Neural progenitor cell (in vitro differentiated cells): Measurements from ENCODE around the gene THAP5. TPM values are rescaled to one million over a fixed set of nuclear protein-coding genes. Genes with fewer than 3 reads are reported as not detected.

Source experiments
- DNase-seq: peaks from one replicate; pipeline ENCODE4 v3.0.0-alpha.2; 2016; ENCODE audit warnings: low spot score
- H2AFZ ChIP-seq: fragments of 200-600 bp; sonication (generic); replicated peaks from 2 replicates; pipeline ENCODE4 v1.6.1; 2016; ENCODE audit warnings: antibody characterized with exemption
- H3F3A ChIP-seq: fragments of 200-600 bp; sonication (generic); 2 replicates; pipeline ENCODE4 v1.6.1; 2016; ENCODE audit warnings: antibody characterized with exemption, low read depth
- H3K27ac ChIP-seq: fragments of 200-600 bp; sonication (generic); 2 replicates; pipeline ENCODE4 v1.5.1; 2016; ENCODE audit warnings: mild to moderate bottlenecking
- H3K27me3 ChIP-seq: fragments of 200-600 bp; sonication (generic); 2 replicates; pipeline ENCODE4 v1.6.1; 2016; ENCODE audit warnings: mild to moderate bottlenecking, moderate library complexity
- H3K36me3 ChIP-seq: fragments of 200-600 bp; sonication (generic); 2 replicates; pipeline ENCODE4 v1.5.1; 2016
- H3K4me1 ChIP-seq: fragments of 200-600 bp; sonication (generic); 2 replicates; pipeline ENCODE4 v1.6.1; 2016; ENCODE audit warnings: mixed run types
- H3K4me2 ChIP-seq: fragments of 200-600 bp; sonication (generic); 2 replicates; pipeline ENCODE4 v1.6.1; 2016
- H3K4me3 ChIP-seq: fragments of 200-600 bp; sonication (generic); 2 replicates; pipeline ENCODE4 v1.5.1; 2016
- H3K79me2 ChIP-seq: fragments of 200-600 bp; sonication (generic); 2 replicates; pipeline ENCODE4 v1.6.1; 2016; ENCODE audit warnings: low read depth
- H3K9ac ChIP-seq: fragments of 200-600 bp; sonication (generic); 2 replicates; pipeline ENCODE4 v1.6.1; 2016
- H3K9me3 ChIP-seq: fragments of 200-600 bp; sonication (generic); 2 replicates; pipeline ENCODE4 v1.5.1; 2016; ENCODE audit warnings: low read depth
- H4K20me1 ChIP-seq: fragments of 200-600 bp; sonication (generic); 2 replicates; pipeline ENCODE4 v1.6.1; 2016; ENCODE audit warnings: low read depth
- H3K27ac Mint-ChIP-seq: 3 replicates; pipeline ENCODE4 v1.8.0; 2021; ENCODE audit warnings: mixed read lengths
- H3K27me3 Mint-ChIP-seq: 2 replicates; pipeline ENCODE4 v1.8.0; 2022; ENCODE audit warnings: low read depth, mild to moderate bottlenecking, inconsistent platforms, moderate library complexity, mixed read lengths; ENCODE audit not compliant: insufficient read depth
- H3K36me3 Mint-ChIP-seq: 3 replicates; pipeline ENCODE4 v1.8.0; 2021; ENCODE audit warnings: mixed read lengths
- H3K4me1 Mint-ChIP-seq: 3 replicates; pipeline ENCODE4 v1.8.0; 2021; ENCODE audit warnings: mixed read lengths
- H3K4me3 Mint-ChIP-seq: 3 replicates; pipeline ENCODE4 v1.8.0; 2021; ENCODE audit warnings: mild to moderate bottlenecking, moderate library complexity, mixed read lengths
- H3K9me3 Mint-ChIP-seq: 3 replicates; pipeline ENCODE4 v1.8.0; 2020; ENCODE audit warnings: mixed read lengths
- EZH2 ChIP-seq: fragments of 200-600 bp; sonication (generic); IDR thresholded peaks from 2 replicates; pipeline ENCODE4 v1.6.1; 2017; ENCODE audit warnings: antibody characterized with exemption, mild to moderate bottlenecking, moderate library complexity
- EZH2phosphoT487 ChIP-seq: fragments of 200-600 bp; sonication (generic); IDR thresholded peaks from 2 replicates; pipeline ENCODE4 v1.6.1; 2017; ENCODE audit warnings: antibody characterized with exemption
- total RNA-seq: library from RNA; depleted of rRNA; stranded (reverse); fragments of >200 nt; gene quantifications from 2 replicates; pipeline ENCODE4 v1.2.3, GENCODE V29; 2015; ENCODE audit warnings: low replicate concordance
- TF ChIP-seq, protein P1 (sequence below): fragments of 200-600 bp; sonication (generic); IDR thresholded peaks from 2 replicates; pipeline ENCODE4 v1.5.1; 2017; ENCODE audit warnings: antibody characterized with exemption, mild to moderate bottlenecking

The THAP5 gene
- total RNA-seq, 1 donor from 2014 or later, result 55.6 TPM

DNA sequence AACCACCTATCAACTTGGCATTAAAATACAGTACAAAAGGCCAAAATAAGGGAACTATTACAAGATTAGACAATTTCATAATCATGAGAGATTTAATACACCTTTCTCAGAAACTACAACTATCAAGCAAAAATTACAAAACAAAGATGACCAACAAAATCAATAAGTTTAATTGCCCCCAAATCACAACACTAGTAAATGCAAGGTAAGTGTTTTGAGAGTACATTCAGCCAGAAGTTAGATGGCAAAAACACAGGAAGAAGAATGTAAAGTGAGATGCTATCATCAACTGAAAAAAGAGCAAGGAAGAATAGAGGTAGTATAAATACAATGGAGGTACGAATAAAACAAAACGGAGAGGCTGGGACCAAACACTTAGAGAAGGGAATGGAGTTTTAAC, 46.7 kb downstream of the THAP5 start:
- H3K27ac ChIP-seq, result no peak overlapping the region
- no peak for DNase-seq
- no peaks in the 10 kb centered on the region for H3K27me3 ChIP-seq
- peaks cover 11% of the 10 kb centered on the region for H4K20me1 ChIP-seq
- no peak overlapping the region for H3K4me3 Mint-ChIP-seq
- peaks cover 34% of the 10 kb centered on the region for H3K4me1 ChIP-seq
- no peaks in the 10 kb centered on the region for H3K9me3 Mint-ChIP-seq
- peaks cover 5% of the 10 kb centered on the region for H3K27me3 Mint-ChIP-seq
- no peaks in the 10 kb centered on the region for H3K9me3 ChIP-seq
- peaks cover 29% of the 10 kb centered on the region for H3F3A ChIP-seq
- H3K4me1 Mint-ChIP-seq, result peaks cover 19% of the 10 kb centered on the region
- H3K36me3 Mint-ChIP-seq, result no peaks in the 10 kb centered on the region
- no peak overlapping the region for H3K9ac ChIP-seq
- no peak overlapping the region for H2AFZ ChIP-seq
- H3K27ac Mint-ChIP-seq, result no peak overlapping the region
- TF ChIP-seq EZH2phosphoT487 (no peak), EZH2 (no peak)
- TF ChIP-seq, protein P1, sequence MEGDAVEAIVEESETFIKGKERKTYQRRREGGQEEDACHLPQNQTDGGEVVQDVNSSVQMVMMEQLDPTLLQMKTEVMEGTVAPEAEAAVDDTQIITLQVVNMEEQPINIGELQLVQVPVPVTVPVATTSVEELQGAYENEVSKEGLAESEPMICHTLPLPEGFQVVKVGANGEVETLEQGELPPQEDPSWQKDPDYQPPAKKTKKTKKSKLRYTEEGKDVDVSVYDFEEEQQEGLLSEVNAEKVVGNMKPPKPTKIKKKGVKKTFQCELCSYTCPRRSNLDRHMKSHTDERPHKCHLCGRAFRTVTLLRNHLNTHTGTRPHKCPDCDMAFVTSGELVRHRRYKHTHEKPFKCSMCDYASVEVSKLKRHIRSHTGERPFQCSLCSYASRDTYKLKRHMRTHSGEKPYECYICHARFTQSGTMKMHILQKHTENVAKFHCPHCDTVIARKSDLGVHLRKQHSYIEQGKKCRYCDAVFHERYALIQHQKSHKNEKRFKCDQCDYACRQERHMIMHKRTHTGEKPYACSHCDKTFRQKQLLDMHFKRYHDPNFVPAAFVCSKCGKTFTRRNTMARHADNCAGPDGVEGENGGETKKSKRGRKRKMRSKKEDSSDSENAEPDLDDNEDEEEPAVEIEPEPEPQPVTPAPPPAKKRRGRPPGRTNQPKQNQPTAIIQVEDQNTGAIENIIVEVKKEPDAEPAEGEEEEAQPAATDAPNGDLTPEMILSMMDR, result no peak
- H3K79me2 ChIP-seq, result peaks cover 77% of the 10 kb centered on the region
- no peak overlapping the region for H3K4me3 ChIP-seq
- H3K36me3 ChIP-seq, result no peaks in the 10 kb centered on the region
- H3K4me2 ChIP-seq, result peak overlapping the region; percentile 77

DNA sequence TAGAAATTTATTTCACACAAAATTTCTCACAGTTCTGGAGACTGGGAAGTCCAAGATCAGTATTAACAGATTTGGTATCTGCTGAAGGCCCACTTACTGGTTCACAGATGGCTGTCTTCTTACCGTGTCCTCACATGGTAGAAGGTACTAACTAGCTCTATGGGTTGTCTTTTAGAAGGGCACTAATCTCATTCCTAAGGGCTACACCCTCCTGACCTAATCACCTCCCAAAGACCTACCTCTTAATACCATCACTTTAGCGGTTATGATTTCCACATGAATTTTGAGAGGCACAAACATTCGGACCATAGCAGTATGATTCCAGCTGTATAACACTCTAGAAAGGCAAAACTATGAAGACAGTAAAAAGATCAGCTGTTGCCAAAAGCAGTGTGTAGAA, 51.6 kb downstream of the THAP5 start:
- no peak overlapping the region for H3K27ac Mint-ChIP-seq
- H3K4me1 Mint-ChIP-seq, result peaks cover 4% of the 10 kb centered on the region
- TF ChIP-seq EZH2, result no peak
- TF ChIP-seq, protein P1, result no peak
- TF ChIP-seq EZH2phosphoT487, result no peak
- Histone ChIP-seq H3F3A (no peaks in the 10 kb centered on the region), H3K4me1 (peaks cover 14% of the 10 kb centered on the region), H2AFZ (no peak overlapping the region), H3K27ac (no peak overlapping the region), H3K9me3 (no peaks in the 10 kb centered on the region), H3K27me3 (no peaks in the 10 kb centered on the region), H4K20me1 (peaks cover 9% of the 10 kb centered on the region), H3K79me2 (peaks cover 70% of the 10 kb centered on the region), H3K9ac (no peak overlapping the region), H3K36me3 (peaks cover 4% of the 10 kb centered on the region), H3K4me3 (no peak overlapping the region), H3K4me2 (no peak overlapping the region)
- no peak overlapping the region for H3K4me3 Mint-ChIP-seq
- no peaks in the 10 kb centered on the region for H3K9me3 Mint-ChIP-seq
- DNase-seq, result no peak
- H3K27me3 Mint-ChIP-seq, result no peaks in the 10 kb centered on the region
- H3K36me3 Mint-ChIP-seq, result peaks cover 18% of the 10 kb centered on the region

DNA sequence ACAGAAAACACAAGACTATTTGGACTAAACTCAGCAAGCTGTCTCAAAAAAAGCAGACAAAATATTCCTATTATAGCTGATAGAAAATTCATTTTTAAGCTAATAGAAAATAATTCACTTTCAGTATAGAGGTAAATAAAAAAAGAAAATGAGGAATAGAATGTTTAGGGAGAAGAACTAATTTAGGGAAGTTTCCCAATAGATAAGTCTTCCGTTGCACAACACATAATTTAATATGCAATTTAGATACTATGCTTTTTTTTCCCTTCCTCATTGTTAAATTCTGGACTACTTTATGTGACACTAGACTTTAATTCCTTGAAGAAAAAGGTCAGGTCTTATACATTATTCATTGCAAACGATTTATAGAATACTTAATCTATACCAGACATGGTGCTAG, 53.9 kb downstream of the THAP5 start:
- Mint-ChIP-seq H3K4me3 (no peak overlapping the region), H3K4me1 (no peaks in the 10 kb centered on the region), H3K9me3 (peaks cover 2% of the 10 kb centered on the region), H3K27ac (no peak overlapping the region), H3K27me3 (no peaks in the 10 kb centered on the region), H3K36me3 (peaks cover 30% of the 10 kb centered on the region)
- no peak overlapping the region for H3K9ac ChIP-seq
- peaks cover 6% of the 10 kb centered on the region for H3K36me3 ChIP-seq
- no peak for DNase-seq
- peaks cover 47% of the 10 kb centered on the region for H3K79me2 ChIP-seq
- no peaks in the 10 kb centered on the region for H3K9me3 ChIP-seq
- H3K27ac ChIP-seq, result no peak overlapping the region
- no peaks in the 10 kb centered on the region for H3F3A ChIP-seq
- no peaks in the 10 kb centered on the region for H3K27me3 ChIP-seq
- no peak overlapping the region for H3K4me2 ChIP-seq
- peaks cover 8% of the 10 kb centered on the region for H3K4me1 ChIP-seq
- peaks cover 4% of the 10 kb centered on the region for H4K20me1 ChIP-seq
- no peak overlapping the region for H2AFZ ChIP-seq
- H3K4me3 ChIP-seq, result no peak overlapping the region
- TF ChIP-seq EZH2phosphoT487, result no peak
- TF ChIP-seq, protein P1, result no peak
- no peak for TF ChIP-seq EZH2
